Sigmoid colon (tissue), 7 donors: Measurements from ENCODE around the gene IRX5. TPM values are rescaled to one million over a fixed set of nuclear protein-coding genes. Genes with fewer than 3 reads are reported as not detected.

Experiments used
- DNase-seq: peaks from one replicate; pipeline ENCODE4 v3.0.0-alpha.2; 2019
- H3K27ac ChIP-seq, 4 donors: fragments of 200-600 bp; sonication (generic); one replicate each; pipeline ENCODE4 v1.5.1; 2016 to 2019; ENCODE audit warnings: mild to moderate bottlenecking in 1 of 4
- H3K27me3 ChIP-seq, 3 donors: fragments of 200-600 bp; sonication (generic); one replicate each; pipeline ENCODE4 v1.5.1; 2019; ENCODE audit warnings: mild to moderate bottlenecking in 1 of 3
- H3K36me3 ChIP-seq, 4 donors: fragments of 200-600 bp; sonication (generic); one replicate each; pipeline ENCODE4 v1.5.1; 2016 to 2019
- H3K4me1 ChIP-seq, 4 donors: fragments of 200-600 bp; sonication (generic); one replicate each; pipeline ENCODE4 v1.5.1; 2017 to 2019
- H3K4me3 ChIP-seq, 4 donors: fragments of 200-600 bp; sonication (generic); one replicate each; pipeline ENCODE4 v1.5.1; 2017 to 2019; ENCODE audit warnings: mild to moderate bottlenecking in 2 of 4, moderate library complexity in 1 of 4
- H3K9me3 ChIP-seq, 4 donors: fragments of 200-600 bp in 3 of 4; sonication (generic) in 3 of 4; one replicate each; pipeline versions ENCODE4 v1.5.1 to v1.6.1; 2013 to 2019
- CTCF ChIP-seq, 4 experiments: fragments of 450-650 bp in 3 of 4; fragments of 200-600 bp in 1 of 4; IDR thresholded peaks; one replicate each; pipeline ENCODE4 v1.5.1; 2016 to 2019; ENCODE audit warnings: antibody characterized with exemption in 4 of 4, mild to moderate bottlenecking in 3 of 4, moderate library complexity in 2 of 4
- EP300 ChIP-seq, 4 donors: sonication (generic); formaldehyde crosslinking; IDR thresholded peaks; one replicate each; pipeline ENCODE4 v1.6.1; 2017; ENCODE audit warnings: antibody characterized with exemption in 4 of 4
- POLR2A ChIP-seq, 2 donors: fragments of 450-650 bp; IDR thresholded peaks; one replicate each; pipeline ENCODE4 v1.6.1; 2016; ENCODE audit warnings: antibody characterized with exemption in 2 of 2, mild to moderate bottlenecking in 2 of 2, moderate library complexity in 2 of 2
- POLR2AphosphoS5 ChIP-seq, 4 donors: sonication (generic); formaldehyde crosslinking; IDR thresholded peaks; one replicate each; pipeline ENCODE4 v1.6.1; 2017; ENCODE audit warnings: antibody characterized with exemption in 4 of 4
- WGBS, 2 donors: extraction: QIAGEN DNeasy Blood & Tissue Kit; methylation state at CpG; one replicate each; pipeline ENCODE4 v1.1.7; 2013; 5-methylcytosine and 5-hydroxymethylcytosine counted together
- intact Hi-C: fragments of 100-400 bp; cut with DNase I; formaldehyde crosslinking; loops from one replicate; pipeline ENCODE4 v1.15.1; 2023
- polyA plus RNA-seq, 3 donors: library from polyadenylated mRNA; stranded (reverse); fragments of 200-250 nt; gene quantifications; one replicate each; pipeline ENCODE4 v1.2.3, GENCODE V29; 2013
- total RNA-seq, 4 donors: library from RNA; depleted of rRNA; stranded (reverse); fragments of >200 nt; gene quantifications; one replicate each; pipeline ENCODE4 v1.1.0, GENCODE V29; 2016
- donor health status: healthy with polysubstance abuse.
- donor health status: Bipolar disorder and iron deficiency.
- donor health status: healthy.

Gene IRX5
- total and polyA plus RNA-seq, 7 donors, result not detected

GRCh38 chr16:54944002-54944401 lies 13.3 kb downstream of the IRX5 start:
- Histone ChIP-seq H3K4me3 (no peak overlapping the region), H3K4me1 (peaks cover 0 to under 1% (median under 1%) of the 10 kb centered on the region in 4 donors), H3K27me3 (peaks cover 14 to 75% (median 31%) of the 10 kb centered on the region in 3 donors), H3K27ac (no peak overlapping the region), H3K9me3 (no peaks in the 10 kb centered on the region), H3K36me3 (no peaks in the 10 kb centered on the region)
- TF ChIP-seq CTCF (IDR thresholded peaks at IDR 0.05) (no peak), POLR2AphosphoS5 (IDR thresholded peaks at IDR 0.05) (no peak), POLR2A (IDR thresholded peaks at IDR 0.05) (no peak)
- 50 to 67% methylated on average over 1 of the region's 1 CpG for WGBS, 2 donors
- DNase-seq, result no peak
- intact Hi-C loops, result no loop called here

GRCh38 chr16:54945063-54945462 lies 14.4 kb downstream of the IRX5 start:
- 71% methylated on average over 7 of the region's 7 CpGs for WGBS, 2 donors
- H3K4me3 ChIP-seq, result no peak overlapping the region
- no peak for TF ChIP-seq POLR2A (IDR thresholded peaks at IDR 0.05)
- TF ChIP-seq POLR2AphosphoS5 (IDR thresholded peaks at IDR 0.05), result no peak
- no peak for TF ChIP-seq CTCF (IDR thresholded peaks at IDR 0.05)
- no peak for TF ChIP-seq EP300 (IDR thresholded peaks at IDR 0.05)
- peaks cover 4 to 75% (median 20%) of the 10 kb centered on the region in 3 donors for H3K27me3 ChIP-seq
- intact Hi-C loops, result no loop called here
- H3K36me3 ChIP-seq, result no peaks in the 10 kb centered on the region
- no peak for DNase-seq
- H3K4me1 ChIP-seq, result no peaks in the 10 kb centered on the region
- H3K27ac ChIP-seq, result no peak overlapping the region
- no peaks in the 10 kb centered on the region for H3K9me3 ChIP-seq

- intact Hi-C loops, result no loop called here
- Histone ChIP-seq H3K27me3 (peaks cover 3 to 71% (median 12%) of the 10 kb centered on the region in 3 donors), H3K36me3 (no peaks in the 10 kb centered on the region), H3K27ac (no peak overlapping the region), H3K4me1 (no peaks in the 10 kb centered on the region), H3K4me3 (no peak overlapping the region), H3K9me3 (no peaks in the 10 kb centered on the region)
- DNase-seq, result no peak
- WGBS, 2 donors, result 66 to 67% methylated on average over 3 of the region's 3 CpGs
- TF ChIP-seq POLR2AphosphoS5 (IDR thresholded peaks at IDR 0.05) (no peak), POLR2A (IDR thresholded peaks at IDR 0.05) (no peak), EP300 (IDR thresholded peaks at IDR 0.05) (no peak), CTCF (IDR thresholded peaks at IDR 0.05) (no peak)
Measured at GRCh38 chr16:54946909-54947308, 16.2 kb downstream of the IRX5 start.

GRCh38 chr16:54947616-54948015 lies 17.0 kb downstream of the IRX5 start:
- 81 to 89% methylated on average over 3 of the region's 3 CpGs for WGBS, 2 donors

More at GRCh38 chr16:54947616-54948015, 17.0 kb downstream of the IRX5 start:
- Histone ChIP-seq H3K9me3 (no peaks in the 10 kb centered on the region), H3K27ac (no peak overlapping the region), H3K27me3 (peaks cover 3 to 70% (median 12%) of the 10 kb centered on the region in 3 donors), H3K36me3 (no peaks in the 10 kb centered on the region), H3K4me1 (no peaks in the 10 kb centered on the region), H3K4me3 (no peak overlapping the region)
- no peak for DNase-seq
- TF ChIP-seq CTCF (IDR thresholded peaks at IDR 0.05) (no peak), POLR2AphosphoS5 (IDR thresholded peaks at IDR 0.05) (no peak), EP300 (IDR thresholded peaks at IDR 0.05) (no peak), POLR2A (IDR thresholded peaks at IDR 0.05) (no peak)
- intact Hi-C loops, result no loop called here
